ENCODE measurements around the gene BRD3OS. TPM values are rescaled to one million over a fixed set of nuclear protein-coding genes. Genes with fewer than 3 reads are reported as not detected.

The BRD3OS gene
- total and polyA plus RNA-seq, 10 of the 15 experiments (the other 5 are each of a cell fraction or from before 2014, with no cell fraction given), result 2.1 to 13.7 (median 10.7) TPM

- TF ChIP-seq GATAD2B (conservative IDR thresholded peaks at IDR 0.05; ENCODE audit: low read depth), result no peak; the same call in 1 of the 2 replicates
- no peak for TF ChIP-seq TCF3 (IDR thresholded peaks at IDR 0.05; ENCODE audit: borderline replicate concordance, insufficient read depth, low read depth, low read length)
- no peak for TF ChIP-seq ZBED1 (IDR thresholded peaks at IDR 0.05; ENCODE audit: borderline replicate concordance)
- TF ChIP-seq SMARCA5 (IDR thresholded peaks at IDR 0.05), result peak; percentile 66; the same call in 1 of the 2 replicates
- TF ChIP-seq MTA2 (IDR thresholded peaks at IDR 0.05; ENCODE audit: low read depth), result no peak
- TF ChIP-seq CTCF (IDR thresholded peaks at IDR 0.05 in 2 of 3, conservative IDR thresholded peaks at IDR 0.05 in 1 of 3; ENCODE audit: control insufficient read depth in 2 of 3, extremely low read depth in 1 of 3, insufficient read depth in 1 of 3, low read depth in 3 of 3, low read length in 3 of 3), result no peak
- no peak for TF ChIP-seq ZNF217 (IDR thresholded peaks at IDR 0.05)
- peak; percentile 77 for TF ChIP-seq NR2C2 (IDR thresholded peaks at IDR 0.05; ENCODE audit: borderline replicate concordance, control insufficient read depth, insufficient read length, low read depth)
- TF ChIP-seq MLLT1 (IDR thresholded peaks at IDR 0.05), result peak; percentile 100
- TF ChIP-seq ZZZ3 (IDR thresholded peaks at IDR 0.05; ENCODE audit: control insufficient read depth, insufficient read length, low read depth), result no peak
- no peak for TF ChIP-seq RBBP5 (conservative IDR thresholded peaks at IDR 0.05)
- TF ChIP-seq BCLAF1 (IDR thresholded peaks at IDR 0.05), result no peak
- no peak for TF ChIP-seq CHD4 (IDR thresholded peaks at IDR 0.05)
- no peak for TF ChIP-seq MYB (IDR thresholded peaks at IDR 0.05; ENCODE audit: borderline replicate concordance, low read depth, low read length)
- no peak for TF ChIP-seq POLR2AphosphoS5 (IDR thresholded peaks at IDR 0.05; ENCODE audit: low read length)
- no peak for TF ChIP-seq KAT2A (conservative IDR thresholded peaks at IDR 0.05; ENCODE audit: control insufficient read depth, low read depth, low read length)
- no peak for TF ChIP-seq BRCA1 (IDR thresholded peaks at IDR 0.05; ENCODE audit: low read depth, low read length)
- no peak for TF ChIP-seq SMAD1 (IDR thresholded peaks at IDR 0.05; ENCODE audit: low read depth, partially characterized antibody)
- no peak for TF ChIP-seq NFYA (IDR thresholded peaks at IDR 0.05; ENCODE audit: borderline replicate concordance, low read depth, low read length)
- TF ChIP-seq CHD1 (IDR thresholded peaks at IDR 0.05; ENCODE audit: low read depth, low read length), result no peak
- no peak for TF ChIP-seq DPF2 (IDR thresholded peaks at IDR 0.05)
- peak in 1 of 2 experiments; percentile 28; a peak in 1 of 4 replicates for TF ChIP-seq EP300 (IDR thresholded peaks at IDR 0.05; ENCODE audit: borderline replicate concordance in 1 of 2, control insufficient read depth in 1 of 2, low read depth in 2 of 2, low read length in 2 of 2)
- TF ChIP-seq ETV6 (conservative IDR thresholded peaks at IDR 0.05 in 1 of 2, IDR thresholded peaks at IDR 0.05 in 1 of 2; ENCODE audit: borderline replicate concordance in 1 of 2, low read depth in 1 of 2), result no peak
These were observed at the start of gene BRD3OS (continued) for GRCh38 chr9:134024828-134025605.

Data from GM12878 (cell line).